Naive thymus-derived CD4-positive, alpha-beta T cell (primary cell): ENCODE measurements around the gene CNNM2. TPM values are rescaled to one million over a fixed set of nuclear protein-coding genes. Genes with fewer than 3 reads are reported as not detected.

Experiments
- ATAC-seq: fragments of 150-1000 bp; cut with Tn5 transposase; 2 replicates; pipeline ENCODE4 v1.10.0; 2021; ENCODE audit warnings: mild to moderate bottlenecking, moderate library complexity
- CTCF ChIA-PET: fragments of 350-600 bp; sonication (Branson Sonifier 250); formaldehyde crosslinking; loops from one replicate; lab custom pipeline; 2021; ENCODE audit warnings: antibody characterized with exemption; lab: Charles Lee
- POLR2A ChIA-PET: fragments of 350-600 bp; sonication (Branson Sonifier 250); formaldehyde crosslinking; loops from one replicate; lab custom pipeline; 2021; ENCODE audit warnings: antibody characterized with exemption, inconsistent platforms; lab: Charles Lee
- DNase-seq, 9 donors: peaks; one replicate each; pipeline versions ENCODE4 v3.0.0 to v3.0.0-alpha.2; 2020 to 2022; ENCODE audit warnings: mixed read lengths in 1 of 9
- H3K27ac ChIP-seq: one replicate; pipeline ENCODE4 v1.7.0; 2013; ENCODE audit warnings: mild to moderate bottlenecking, low read depth, low read length, moderate library complexity
- H3K27me3 ChIP-seq, 2 donors: one replicate each; pipeline ENCODE4 v1.7.0; 2013; ENCODE audit warnings: low read length in 2 of 2, mild to moderate bottlenecking in 2 of 2, moderate library complexity in 2 of 2; ENCODE audit not compliant: control insufficient read depth in 2 of 2, insufficient read depth in 2 of 2
- H3K36me3 ChIP-seq, 3 experiments: 1 replicate in 2 of 3; 2 replicates in 1 of 3; pipeline ENCODE4 v1.7.0; 2013; ENCODE audit warnings: low read length in 3 of 3, mild to moderate bottlenecking in 3 of 3, moderate library complexity in 1 of 3; ENCODE audit not compliant: insufficient read depth in 3 of 3, control insufficient read depth in 2 of 3
- H3K4me1 ChIP-seq, 2 donors: one replicate each; pipeline ENCODE4 v1.7.0; 2013; ENCODE audit warnings: low read length in 2 of 2, mild to moderate bottlenecking in 2 of 2, moderate library complexity in 1 of 2; ENCODE audit not compliant: control insufficient read depth in 2 of 2, insufficient read depth in 2 of 2
- H3K4me3 ChIP-seq: 2 replicates; pipeline ENCODE4 v1.7.0; 2013; ENCODE audit warnings: mild to moderate bottlenecking, low read length
- H3K9me3 ChIP-seq, 3 experiments: 1 replicate in 2 of 3; 2 replicates in 1 of 3; pipeline ENCODE4 v1.7.0; 2013; ENCODE audit warnings: low read length in 3 of 3; ENCODE audit not compliant: control insufficient read depth in 2 of 3
- H3K27ac Mint-ChIP-seq, 9 donors: one replicate each; pipeline ENCODE4 v1.8.0; 2020 to 2022; ENCODE audit warnings: mixed read lengths in 9 of 9, mild to moderate bottlenecking in 8 of 9, moderate library complexity in 5 of 9, inconsistent platforms in 2 of 9
- H3K27me3 Mint-ChIP-seq, 5 donors: one replicate each; pipeline ENCODE4 v1.8.0; 2021 to 2022; ENCODE audit warnings: mixed read lengths in 5 of 5, mild to moderate bottlenecking in 1 of 5
- H3K36me3 Mint-ChIP-seq, 5 donors: one replicate each; pipeline ENCODE4 v1.8.0; 2020 to 2022; ENCODE audit warnings: mixed read lengths in 5 of 5, mild to moderate bottlenecking in 3 of 5, inconsistent platforms in 1 of 5
- H3K4me1 Mint-ChIP-seq, 7 donors: one replicate each; pipeline ENCODE4 v1.8.0; 2020 to 2022; ENCODE audit warnings: mixed read lengths in 7 of 7, mild to moderate bottlenecking in 3 of 7, inconsistent platforms in 1 of 7
- H3K4me3 Mint-ChIP-seq, 10 donors: one replicate each; pipeline ENCODE4 v1.8.0; 2020 to 2022; ENCODE audit warnings: mild to moderate bottlenecking in 10 of 10, mixed read lengths in 10 of 10, moderate library complexity in 6 of 10, inconsistent platforms in 2 of 10
- H3K9me3 Mint-ChIP-seq, 11 donors: one replicate each; pipeline ENCODE4 v1.8.0; 2020 to 2022; ENCODE audit warnings: mixed read lengths in 11 of 11, mild to moderate bottlenecking in 4 of 11, inconsistent platforms in 1 of 11, moderate library complexity in 1 of 11
- intact Hi-C, 2 donors: fragments of 100-400 bp; cut with micrococcal nuclease; formaldehyde crosslinking; loops; one replicate each; pipeline ENCODE4 v1.15.1; 2023
- polyA plus RNA-seq, 2 donors: library from polyadenylated mRNA; unstranded; fragments of 300-500 nt; fragmentation: Illumina TruSeq; gene quantifications; one replicate each; pipeline ENCODE4 v1.2.3, GENCODE V29; 2021
- total RNA-seq, 6 experiments: library from RNA in 5 of 6; stranded (reverse) in 5 of 6; gene quantifications; 1 replicate in 5 of 6; 2 replicates in 1 of 6; pipeline ENCODE4 v1.2.3 and lab custom pipeline; 2021 to 2026

CNNM2 gene
- total and polyA plus RNA-seq, 7 experiments from 2014 or later = 4.3 to 17.5 (median 9.7) TPM

DNA sequence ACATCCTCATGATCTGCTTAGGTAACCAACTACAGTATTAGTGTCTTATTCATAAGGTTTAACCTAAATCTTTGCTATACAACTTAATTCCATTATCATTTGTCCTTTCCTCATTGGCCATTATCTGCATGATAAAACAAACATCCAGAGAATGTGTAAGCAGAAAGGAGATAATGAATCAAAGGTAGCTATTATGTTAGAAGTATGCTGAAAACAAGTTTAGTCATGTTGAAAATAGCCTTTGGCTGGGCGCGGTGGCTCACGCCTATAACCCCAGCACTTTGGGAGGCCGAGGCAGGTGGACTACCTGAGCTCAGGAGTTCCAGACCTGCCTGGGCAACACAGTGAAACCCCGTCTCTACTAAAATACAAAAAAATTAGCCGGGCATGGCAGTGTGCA, 196.8 kb downstream of the CNNM2 start:
- Histone ChIP-seq H3K9me3 (no peaks in the 10 kb centered on the region), H3K27ac (no peak overlapping the region), H3K4me1 (no peaks in the 10 kb centered on the region), H3K36me3 (no peaks in the 10 kb centered on the region), H3K4me3 (no peak overlapping the region), H3K27me3 (no peaks in the 10 kb centered on the region)
- no peaks in the 10 kb centered on the region for H3K9me3 Mint-ChIP-seq
- no peak overlapping the region for H3K4me3 Mint-ChIP-seq
- CTCF ChIA-PET = no interaction called here
- H3K27me3 Mint-ChIP-seq = no peaks in the 10 kb centered on the region
- peaks cover 3 to 8% (median 6%) of the 10 kb centered on the region in 5 donors for H3K36me3 Mint-ChIP-seq
- DNase-seq = no peak
- ATAC-seq = no peak
- peaks cover 6 to 17% (median 8%) of the 10 kb centered on the region in 7 donors for H3K4me1 Mint-ChIP-seq
- H3K27ac Mint-ChIP-seq = no peak overlapping the region
- POLR2A ChIA-PET = no interaction called here
- intact Hi-C loops = no loop called here

DNA sequence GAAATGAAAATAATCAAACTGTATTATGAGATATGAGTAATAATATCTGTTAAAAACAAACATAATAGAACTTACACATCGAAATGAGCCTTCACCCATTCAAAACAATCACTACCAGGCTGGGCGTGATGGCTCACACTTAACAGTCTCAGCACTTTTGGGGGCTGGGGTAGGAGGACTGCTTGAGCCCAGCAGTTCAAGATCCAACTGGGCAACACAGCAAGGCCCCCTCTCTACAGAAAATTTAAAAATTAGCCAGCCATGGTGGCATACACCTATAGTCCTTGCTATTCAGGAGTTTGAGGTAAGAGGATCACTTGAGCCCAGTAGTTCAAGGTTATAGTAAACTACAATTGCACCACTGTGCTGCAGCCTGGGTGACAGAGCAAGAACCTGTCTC, 199.2 kb downstream of the CNNM2 start:
- no peak overlapping the region for H3K27ac Mint-ChIP-seq
- POLR2A ChIA-PET = no interaction called here
- no peaks in the 10 kb centered on the region for H3K27me3 Mint-ChIP-seq
- H3K4me3 Mint-ChIP-seq = no peak overlapping the region
- intact Hi-C loops = no loop called here
- Histone ChIP-seq H3K9me3 (no peaks in the 10 kb centered on the region), H3K27ac (no peak overlapping the region), H3K4me1 (no peaks in the 10 kb centered on the region), H3K4me3 (no peak overlapping the region), H3K36me3 (no peaks in the 10 kb centered on the region), H3K27me3 (no peaks in the 10 kb centered on the region)
- H3K9me3 Mint-ChIP-seq = no peaks in the 10 kb centered on the region
- peaks cover 0 to 7% (median 6%) of the 10 kb centered on the region in 5 donors for H3K36me3 Mint-ChIP-seq
- ATAC-seq = no peak
- CTCF ChIA-PET = no interaction called here
- peaks cover 3 to 19% (median 7%) of the 10 kb centered on the region in 7 donors for H3K4me1 Mint-ChIP-seq
- no peak for DNase-seq

DNA sequence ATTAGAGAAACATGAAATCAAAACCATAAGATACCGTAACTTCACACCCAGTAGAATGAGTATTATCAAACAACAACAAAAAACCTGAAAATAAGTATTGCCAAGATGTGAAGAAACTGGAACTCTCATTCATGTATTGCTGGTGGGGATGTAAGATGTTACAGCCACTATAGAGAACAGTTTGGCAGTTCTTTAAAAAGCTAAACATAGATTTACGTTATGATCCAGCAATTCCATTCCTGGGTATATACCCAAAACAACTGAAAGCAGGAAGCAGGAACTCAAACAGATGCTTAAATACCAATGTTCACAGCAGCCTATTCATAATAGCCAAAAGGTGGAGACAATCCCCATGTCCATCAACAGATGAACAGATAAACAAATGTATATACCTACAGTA, 202.5 kb downstream of the CNNM2 start:
- no peak overlapping the region for H3K4me3 Mint-ChIP-seq
- H3K9me3 ChIP-seq = no peaks in the 10 kb centered on the region
- no peak overlapping the region for H3K27ac ChIP-seq
- H3K4me1 ChIP-seq = no peaks in the 10 kb centered on the region
- H3K36me3 ChIP-seq = no peaks in the 10 kb centered on the region
- no peak overlapping the region for H3K4me3 ChIP-seq
- no peaks in the 10 kb centered on the region for H3K9me3 Mint-ChIP-seq
- POLR2A ChIA-PET = no interaction called here
- H3K36me3 Mint-ChIP-seq = no peaks in the 10 kb centered on the region
- no peak for DNase-seq
- CTCF ChIA-PET = no interaction called here
- H3K27me3 ChIP-seq = no peaks in the 10 kb centered on the region
- no peak for ATAC-seq
- H3K27me3 Mint-ChIP-seq = no peaks in the 10 kb centered on the region
- H3K4me1 Mint-ChIP-seq = peaks cover 3 to 28% (median 11%) of the 10 kb centered on the region in 7 donors
- peak overlapping the region in 1 of 9 donors; percentile 70 for H3K27ac Mint-ChIP-seq
- intact Hi-C loops = no loop called here

DNA sequence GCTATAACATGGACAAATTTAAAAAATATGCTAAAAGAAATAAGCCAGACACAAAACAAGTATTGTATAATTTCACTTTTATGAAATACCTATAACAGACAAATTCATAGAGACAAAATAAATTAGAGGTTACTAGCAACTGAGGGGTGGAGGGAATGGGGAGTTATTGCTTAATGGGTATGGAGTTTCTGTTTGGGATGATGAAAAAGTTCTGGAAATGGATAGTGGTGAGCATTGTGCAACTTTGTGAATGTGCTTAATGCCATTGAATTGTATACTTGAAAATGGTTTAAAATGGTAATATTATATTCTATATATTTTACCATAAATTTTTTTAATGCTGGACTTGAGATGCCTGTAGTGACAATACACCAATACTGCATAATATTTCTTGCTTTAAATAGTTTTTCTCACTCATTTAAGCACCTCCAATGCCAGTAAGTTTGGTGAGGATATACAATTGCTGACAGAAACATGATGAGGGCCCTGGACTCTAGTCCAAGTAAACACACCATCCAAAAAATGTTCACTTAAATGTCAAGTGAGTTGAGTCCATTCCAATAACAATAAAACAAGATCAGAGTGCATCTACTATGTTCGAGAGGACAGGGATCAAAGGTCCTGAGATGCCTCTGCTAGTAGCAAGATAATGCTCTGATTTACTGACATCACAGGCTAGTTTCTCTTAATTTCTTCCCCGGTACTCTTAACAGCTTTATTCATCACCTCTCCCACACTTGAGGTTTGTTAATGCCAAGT, 203.1 kb downstream of the CNNM2 start:
- intact Hi-C loops = no loop called here
- Histone ChIP-seq H3K9me3 (no peaks in the 10 kb centered on the region), H3K27me3 (no peaks in the 10 kb centered on the region), H3K36me3 (no peaks in the 10 kb centered on the region), H3K27ac (no peak overlapping the region), H3K4me1 (no peaks in the 10 kb centered on the region), H3K4me3 (no peak overlapping the region)
- no peak overlapping the region for H3K4me3 Mint-ChIP-seq
- H3K4me1 Mint-ChIP-seq = peaks cover 5 to 33% (median 17%) of the 10 kb centered on the region in 7 donors
- no peaks in the 10 kb centered on the region for H3K9me3 Mint-ChIP-seq
- H3K27ac Mint-ChIP-seq = peak overlapping the region in 2 of 9 donors; percentile 70 to 75
- H3K36me3 Mint-ChIP-seq = peaks cover 0 to 4% (median 0%) of the 10 kb centered on the region in 5 donors
- H3K27me3 Mint-ChIP-seq = no peaks in the 10 kb centered on the region
- CTCF ChIA-PET = no interaction called here
- ATAC-seq = no peak
- POLR2A ChIA-PET = no interaction called here
- DNase-seq = no peak

DNA sequence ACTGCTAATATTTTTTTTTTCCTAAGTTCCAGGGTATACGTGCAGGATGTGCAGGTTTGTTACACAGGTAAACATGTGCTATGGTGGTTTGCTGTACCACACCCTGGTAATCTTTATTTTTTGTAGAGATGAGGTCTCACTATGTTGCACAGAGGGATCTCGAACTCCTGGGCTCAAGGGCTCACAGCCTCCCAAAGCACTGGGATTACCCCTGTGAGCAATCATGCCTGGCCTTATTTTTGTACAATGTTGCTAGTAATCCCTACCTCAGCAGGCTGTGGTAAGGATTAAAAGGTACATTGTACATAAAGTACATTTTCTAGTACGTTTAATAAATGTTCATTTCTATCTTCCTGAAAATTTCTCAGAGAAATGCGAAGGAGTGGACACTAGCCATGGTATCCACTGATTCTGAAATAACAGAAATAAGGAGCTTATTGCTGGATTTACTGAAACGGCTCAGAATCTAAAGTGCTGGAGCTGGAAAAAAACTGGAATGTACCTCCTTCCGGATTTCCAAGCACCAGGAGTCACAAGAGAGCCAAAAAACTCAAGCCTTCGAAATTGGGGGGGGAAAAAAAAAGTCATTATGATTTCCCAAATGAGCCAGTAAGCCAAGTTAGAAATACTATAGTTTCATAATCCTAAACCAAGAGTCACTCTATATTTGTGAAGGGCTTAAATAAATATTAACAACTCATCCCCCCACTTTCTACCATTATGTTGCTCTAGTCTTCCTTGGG, 205.4 kb downstream of the CNNM2 start:
- Histone ChIP-seq H3K4me3 (no peak overlapping the region), H3K27me3 (no peaks in the 10 kb centered on the region), H3K9me3 (no peaks in the 10 kb centered on the region), H3K4me1 (no peaks in the 10 kb centered on the region), H3K36me3 (no peaks in the 10 kb centered on the region), H3K27ac (no peak overlapping the region)
- intact Hi-C loops = no loop called here
- Mint-ChIP-seq H3K4me3 (no peak overlapping the region), H3K4me1 (peaks cover 2 to 29% (median 17%) of the 10 kb centered on the region in 7 donors), H3K9me3 (no peaks in the 10 kb centered on the region), H3K27ac (no peak overlapping the region), H3K27me3 (no peaks in the 10 kb centered on the region), H3K36me3 (peaks cover 0 to 10% (median 4%) of the 10 kb centered on the region in 5 donors)
- ChIA-PET POLR2A (no interaction called here), CTCF (no interaction called here)
- no peak for DNase-seq
- ATAC-seq = no peak

DNA sequence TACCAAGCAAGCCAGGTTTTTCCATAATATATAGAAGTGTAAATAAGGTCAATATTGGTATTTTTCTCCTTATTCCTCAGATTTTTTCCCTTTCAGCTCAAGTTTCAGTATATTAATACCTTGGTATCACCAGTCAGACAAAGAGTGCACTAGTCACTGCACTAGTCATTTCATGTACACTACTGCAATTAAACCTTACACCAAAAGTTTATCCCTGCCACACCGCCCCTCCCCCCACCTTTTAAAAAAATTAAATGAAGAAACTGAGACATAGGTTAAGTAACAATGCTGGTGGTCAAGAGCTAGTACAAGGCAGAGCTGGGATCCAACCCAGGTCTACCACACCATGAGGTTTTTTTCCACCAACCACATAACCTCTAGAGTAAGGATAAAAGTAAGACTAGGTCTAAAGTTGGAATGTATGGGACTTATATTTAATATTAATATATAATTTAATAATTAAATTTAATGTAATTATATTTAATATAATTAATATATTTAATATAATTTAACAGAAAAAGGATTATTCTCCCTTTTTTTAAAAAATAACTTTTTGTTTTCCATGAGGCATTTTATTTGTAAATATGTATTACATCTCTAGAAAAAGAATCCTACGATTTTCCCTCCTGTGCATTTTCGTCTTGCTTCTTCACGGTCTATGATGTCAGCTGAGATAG, 206.5 kb downstream of the CNNM2 start:
- Mint-ChIP-seq H3K27ac (peak overlapping the region in 1 of 9 donors; percentile 14), H3K27me3 (no peaks in the 10 kb centered on the region), H3K9me3 (no peaks in the 10 kb centered on the region), H3K4me3 (no peak overlapping the region), H3K36me3 (peaks cover 0 to 10% (median 4%) of the 10 kb centered on the region in 5 donors), H3K4me1 (peaks cover 2 to 29% (median 16%) of the 10 kb centered on the region in 7 donors)
- no peaks in the 10 kb centered on the region for H3K4me1 ChIP-seq
- no peak for ATAC-seq
- no peaks in the 10 kb centered on the region for H3K27me3 ChIP-seq
- no peak for DNase-seq
- H3K27ac ChIP-seq = no peak overlapping the region
- no peaks in the 10 kb centered on the region for H3K9me3 ChIP-seq
- CTCF ChIA-PET = no interaction called here
- no peak overlapping the region for H3K4me3 ChIP-seq
- no peaks in the 10 kb centered on the region for H3K36me3 ChIP-seq
- POLR2A ChIA-PET = no interaction called here
- intact Hi-C loops = no loop called here
